ENCODE data around the gene ERH. TPM values are rescaled to one million over a fixed set of nuclear protein-coding genes. Genes with fewer than 3 reads are reported as not detected.
"Not testable (repeated sequence)": the region's sequence is repeated elsewhere in the genome, so short reads cannot be mapped to it uniquely, and the experiment has no call there.

Gene ERH
- total RNA-seq, 1 donor from 2014 or later = 141 TPM

DNA sequence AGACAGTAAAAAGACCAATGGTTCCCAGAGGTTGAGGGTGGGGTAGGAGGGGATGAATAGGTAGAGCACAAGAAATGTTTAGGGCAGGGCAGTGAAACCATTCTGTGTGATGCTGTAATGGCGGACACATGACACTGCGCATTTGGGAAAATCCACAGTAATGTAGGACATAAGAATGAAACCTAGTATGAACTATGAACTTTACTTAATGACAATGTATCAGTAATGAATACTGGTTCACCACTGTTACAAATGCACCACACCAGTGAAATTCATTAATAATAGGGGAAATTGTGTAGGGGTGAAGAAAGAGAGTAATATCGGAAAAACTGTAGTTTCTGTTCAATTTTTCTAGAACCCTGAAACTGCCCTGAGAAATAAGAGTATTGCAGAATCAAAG lies 5.6 kb downstream of the ERH start:
- Histone ChIP-seq H3K36me3 (ENCODE audit: control insufficient read depth, insufficient read depth, low read length) (no peaks in the 10 kb centered on the region), H3K27me3 (ENCODE audit: control insufficient read depth, insufficient read depth, low read length) (no peaks in the 10 kb centered on the region), H3K4me3 (ENCODE audit: low read depth, low read length) (no peak overlapping the region)
- DNase-seq (ENCODE audit: low read depth) = no peak
- TF ChIP-seq, protein P1, sequence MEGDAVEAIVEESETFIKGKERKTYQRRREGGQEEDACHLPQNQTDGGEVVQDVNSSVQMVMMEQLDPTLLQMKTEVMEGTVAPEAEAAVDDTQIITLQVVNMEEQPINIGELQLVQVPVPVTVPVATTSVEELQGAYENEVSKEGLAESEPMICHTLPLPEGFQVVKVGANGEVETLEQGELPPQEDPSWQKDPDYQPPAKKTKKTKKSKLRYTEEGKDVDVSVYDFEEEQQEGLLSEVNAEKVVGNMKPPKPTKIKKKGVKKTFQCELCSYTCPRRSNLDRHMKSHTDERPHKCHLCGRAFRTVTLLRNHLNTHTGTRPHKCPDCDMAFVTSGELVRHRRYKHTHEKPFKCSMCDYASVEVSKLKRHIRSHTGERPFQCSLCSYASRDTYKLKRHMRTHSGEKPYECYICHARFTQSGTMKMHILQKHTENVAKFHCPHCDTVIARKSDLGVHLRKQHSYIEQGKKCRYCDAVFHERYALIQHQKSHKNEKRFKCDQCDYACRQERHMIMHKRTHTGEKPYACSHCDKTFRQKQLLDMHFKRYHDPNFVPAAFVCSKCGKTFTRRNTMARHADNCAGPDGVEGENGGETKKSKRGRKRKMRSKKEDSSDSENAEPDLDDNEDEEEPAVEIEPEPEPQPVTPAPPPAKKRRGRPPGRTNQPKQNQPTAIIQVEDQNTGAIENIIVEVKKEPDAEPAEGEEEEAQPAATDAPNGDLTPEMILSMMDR (IDR thresholded peaks at IDR 0.05; ENCODE audit: insufficient read depth, low read length, poor library complexity, severe bottlenecking) = no peak

DNA sequence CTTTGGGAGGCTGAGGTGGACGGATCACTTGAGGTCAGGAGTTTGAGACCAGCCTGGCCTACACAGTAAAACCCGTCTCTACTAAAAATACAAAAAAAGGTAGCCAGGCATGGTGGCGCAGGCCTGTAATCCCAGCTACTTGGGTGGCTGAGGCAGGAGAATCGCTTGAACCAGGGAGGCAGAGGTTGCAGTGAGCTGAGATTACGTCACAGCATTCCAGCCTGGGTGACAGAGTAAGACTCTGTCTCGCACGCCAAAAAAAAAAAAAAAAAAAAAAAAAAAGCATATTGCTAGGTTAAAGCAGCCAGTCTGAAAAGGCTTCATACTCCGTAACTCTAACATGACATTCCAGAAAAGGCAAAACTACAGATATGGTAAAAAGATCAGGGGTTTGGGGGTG lies 6.7 kb downstream of the ERH start:
- DNase-seq (ENCODE audit: low read depth); H3K27me3 ChIP-seq (ENCODE audit: control insufficient read depth, insufficient read depth, low read length); H3K36me3 ChIP-seq (ENCODE audit: control insufficient read depth, insufficient read depth, low read length); H3K4me3 ChIP-seq (ENCODE audit: low read depth, low read length): not testable (repeated sequence)

DNA sequence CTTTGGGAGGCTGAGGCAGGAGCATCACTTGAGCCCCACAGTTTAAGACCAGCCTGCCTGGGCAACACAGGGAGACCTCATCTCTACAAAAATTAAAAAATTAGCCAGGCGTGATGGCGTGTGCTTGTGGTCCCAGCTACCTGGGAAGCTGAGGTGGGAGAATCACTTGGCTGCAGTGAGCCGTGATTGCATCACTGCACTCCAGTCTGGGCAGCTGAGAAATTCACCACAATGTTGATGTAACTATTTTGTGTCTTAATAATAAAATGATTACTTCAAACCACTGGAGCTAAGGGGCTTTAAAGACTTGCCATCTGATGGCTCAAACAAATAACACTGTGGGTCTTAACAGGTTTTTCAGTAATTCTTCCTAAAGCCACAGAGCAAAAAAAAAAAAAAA lies 10.8 kb downstream of the ERH start:
- TF ChIP-seq, protein P1 (IDR thresholded peaks at IDR 0.05; ENCODE audit: insufficient read depth, low read length, poor library complexity, severe bottlenecking) = no peak
- peak; percentile 28 for DNase-seq (ENCODE audit: low read depth)
- Histone ChIP-seq H3K4me3 (ENCODE audit: low read depth, low read length) (no peak overlapping the region), H3K36me3 (ENCODE audit: control insufficient read depth, insufficient read depth, low read length) (no peaks in the 10 kb centered on the region), H3K27me3 (ENCODE audit: control insufficient read depth, insufficient read depth, low read length) (no peaks in the 10 kb centered on the region)

DNA sequence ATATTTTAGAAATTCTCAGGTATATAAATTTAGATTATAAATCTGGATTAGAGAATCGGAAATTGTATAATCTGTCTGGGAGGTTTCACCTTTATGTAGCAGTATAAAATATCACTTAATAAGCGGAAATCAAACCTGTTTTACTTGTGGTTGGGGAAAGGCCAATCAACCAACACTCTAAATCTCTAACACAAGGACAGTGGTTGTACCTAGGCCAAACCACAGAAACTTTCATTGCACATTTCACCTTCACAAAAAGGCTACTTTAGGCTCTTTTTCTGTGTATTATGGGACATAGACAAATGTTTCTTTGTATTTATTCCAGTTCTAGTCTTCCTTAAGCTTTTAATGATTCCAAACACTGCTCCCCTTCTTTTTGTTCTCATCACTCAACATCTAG lies 19.8 kb downstream of the ERH start:
- no peaks in the 10 kb centered on the region for H3K36me3 ChIP-seq (ENCODE audit: control insufficient read depth, insufficient read depth, low read length)
- DNase-seq (ENCODE audit: low read depth) = no peak
- no peak overlapping the region for H3K4me3 ChIP-seq (ENCODE audit: low read depth, low read length)
- TF ChIP-seq, protein P1 (IDR thresholded peaks at IDR 0.05; ENCODE audit: insufficient read depth, low read length, poor library complexity, severe bottlenecking) = no peak
- no peaks in the 10 kb centered on the region for H3K27me3 ChIP-seq (ENCODE audit: control insufficient read depth, insufficient read depth, low read length)

DNA sequence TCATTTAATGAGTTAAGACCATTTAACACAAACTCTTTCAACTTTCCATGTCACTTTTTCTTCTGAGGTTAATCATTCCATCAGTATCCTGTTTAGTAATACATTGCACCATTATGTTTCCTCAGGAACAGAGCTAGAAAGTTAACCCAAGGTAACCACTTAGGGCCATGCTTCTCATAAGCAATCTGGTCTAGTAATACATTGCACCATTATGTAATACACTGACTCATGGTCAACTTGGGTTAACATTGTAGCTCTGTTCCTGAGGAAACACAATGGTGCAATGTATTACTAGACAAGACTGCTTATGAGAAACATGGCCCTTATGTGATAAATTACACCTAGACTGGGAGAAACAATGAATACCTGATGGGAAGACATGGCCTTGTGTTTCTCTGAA lies 21.7 kb downstream of the ERH start:
- DNase-seq (ENCODE audit: low read depth) = peak; percentile 86
- TF ChIP-seq, protein P1 (IDR thresholded peaks at IDR 0.05; ENCODE audit: insufficient read depth, low read length, poor library complexity, severe bottlenecking) = no peak
- H3K27me3 ChIP-seq (ENCODE audit: control insufficient read depth, insufficient read depth, low read length) = no peaks in the 10 kb centered on the region
- no peak overlapping the region for H3K4me3 ChIP-seq (ENCODE audit: low read depth, low read length)
- no peaks in the 10 kb centered on the region for H3K36me3 ChIP-seq (ENCODE audit: control insufficient read depth, insufficient read depth, low read length)

DNA sequence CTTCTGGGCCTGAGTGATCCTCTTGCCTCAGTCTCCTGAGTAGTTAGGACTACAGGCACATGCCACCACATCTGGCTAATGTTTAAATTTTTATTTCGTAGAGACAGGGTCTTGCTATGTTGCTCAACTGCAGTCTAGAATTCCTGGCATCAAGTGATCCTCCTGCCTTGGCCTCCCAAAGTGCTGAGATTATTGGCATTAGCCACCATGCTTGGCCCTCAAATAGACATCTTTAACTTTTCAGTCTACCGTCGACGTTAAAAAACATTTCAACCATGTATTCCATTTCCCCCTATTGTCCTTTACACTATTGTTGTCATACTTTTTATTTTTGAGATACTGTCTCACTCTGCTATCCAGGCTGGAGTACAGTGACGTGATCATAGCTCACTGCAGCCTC lies 22.4 kb downstream of the ERH start:
- no peaks in the 10 kb centered on the region for H3K27me3 ChIP-seq (ENCODE audit: control insufficient read depth, insufficient read depth, low read length)
- no peak overlapping the region for H3K4me3 ChIP-seq (ENCODE audit: low read depth, low read length)
- no peaks in the 10 kb centered on the region for H3K36me3 ChIP-seq (ENCODE audit: control insufficient read depth, insufficient read depth, low read length)
- TF ChIP-seq, protein P1 (IDR thresholded peaks at IDR 0.05; ENCODE audit: insufficient read depth, low read length, poor library complexity, severe bottlenecking) = no peak
- no peak for DNase-seq (ENCODE audit: low read depth)
